Suppressor macrophage treated with lipopolysaccharide for 1 hour (primary cell): ENCODE results near the gene GMNN.

ENCODE experiments used
- DNase-seq, 3 donors: peaks; one replicate each; pipeline ENCODE4 v3.0.0-alpha.2; 2020 to 2022

GMNN gene

GRCh38 chr6:24809728-24810127 lies 35.0 kb downstream of the GMNN start:
- no peak for DNase-seq

GRCh38 chr6:24818346-24818745 lies 43.6 kb downstream of the GMNN start:
- no peak for DNase-seq

GRCh38 chr6:24821860-24822444 lies 47.2 kb downstream of the GMNN start:
- no peak for DNase-seq

GRCh38 chr6:24822696-24823095 lies 48.0 kb downstream of the GMNN start:
- DNase-seq: no peak

- no peak for DNase-seq
These were observed 48.4 kb downstream of the GMNN start for GRCh38 chr6:24823185-24823584.

- DNase-seq: no peak
These were observed 49.6 kb downstream of the GMNN start for GRCh38 chr6:24824142-24824938.

- no peak for DNase-seq
These were observed 50.4 kb downstream of the GMNN start for GRCh38 chr6:24825130-24825630.

- DNase-seq: no peak
These were observed 52.4 kb downstream of the GMNN start for GRCh38 chr6:24827162-24827561.

GRCh38 chr6:24827970-24828369 lies 53.2 kb downstream of the GMNN start:
- DNase-seq: no peak

- no peak for DNase-seq
These were observed 54.9 kb downstream of the GMNN start for GRCh38 chr6:24829657-24830056.

- no peak for DNase-seq
These were observed 57.3 kb downstream of the GMNN start for GRCh38 chr6:24831771-24832716.

GRCh38 chr6:24832794-24833193 lies 58.1 kb downstream of the GMNN start:
- DNase-seq: no peak

- no peak for DNase-seq
These were observed 59.1 kb downstream of the GMNN start for GRCh38 chr6:24833711-24834386.
